A549 treated with AZD9567 at 1 μM for 4 hours (cell line): ENCODE measurements around the gene NR1H3. TPM values are rescaled to one million over a fixed set of nuclear protein-coding genes. Genes with fewer than 3 reads are reported as not detected.

Source experiments
- total RNA-seq: library from RNA; stranded (reverse); fragments of 200-300 nt; extraction: Qiagen RNA extraction; gene quantifications from 5 replicates; pipeline ENCODE4 v1.2.3, GENCODE V29; 2022; ENCODE audit not compliant: insufficient read depth

NR1H3 gene
- 6.5 to 12.5 TPM (median 11.3 TPM) in 5 replicates for total RNA-seq

GRCh38 chr11:47257517-47258316, at the start of gene NR1H3:
NR1H3 (plus strand) TSS chr11:47257996; CDS start chr11:47259217, 1,221 bp downstream.

GRCh38 chr11:47248664-47249377, 9.0 kb upstream of the NR1H3 start, which contains the start of gene ACP2:
ACP2 (minus strand) TSS chr11:47248814; CDS start chr11:47248789, 25 bp downstream.

GRCh38 chr11:47269829-47270305, 12.1 kb downstream of the NR1H3 start, which contains the start of gene MADD:
MADD (plus strand) TSS chr11:47270133.

Other genes with a start within 250 kb of the NR1H3 start
- 27.8 to 42.9 TPM (median 29.6 TPM) in 5 replicates for gene ARFGAP2, start 81.1 kb upstream of the NR1H3 start, total RNA-seq
- gene PACSIN3, start 71.6 kb upstream of the NR1H3 start, total RNA-seq: 17.6 to 27.9 TPM (median 24.1 TPM) in 5 replicates
- gene DDB2, start 43.0 kb upstream of the NR1H3 start, total RNA-seq: 73.7 to 86.2 TPM (median 76.6 TPM) in 5 replicates
- 22.3 to 23.0 TPM (median 22.9 TPM) in 5 replicates for gene ACP2, start 9.2 kb upstream of the NR1H3 start, total RNA-seq
- gene MADD, start 12.1 kb downstream of the NR1H3 start, total RNA-seq: 19.1 to 23.8 TPM (median 22.4 TPM) in 5 replicates
- 0.05 to 0.09 TPM (median 0.05 TPM) in 4 of 5 replicates, not detected in the other for gene MYBPC3, start 94.7 kb downstream of the NR1H3 start, total RNA-seq
- gene SPI1, start 120.6 kb downstream of the NR1H3 start, total RNA-seq: 0.09 to 0.13 TPM (median 0.11 TPM) in 3 of 5 replicates, not detected in the others
- gene SLC39A13, start 150.6 kb downstream of the NR1H3 start, total RNA-seq: 41.7 to 59.2 TPM (median 54.4 TPM) in 5 replicates
- 178 to 312 TPM (median 192 TPM) in 5 replicates for gene PSMC3, start 168.4 kb downstream of the NR1H3 start, total RNA-seq
- 0.11 to 0.45 TPM (median 0.26 TPM) in 4 of 5 replicates, not detected in the other for gene RAPSN, start 191.1 kb downstream of the NR1H3 start, total RNA-seq